Hepatocyte (in vitro differentiated cells): ENCODE measurements around the gene LYPD8. TPM values are rescaled to one million over a fixed set of nuclear protein-coding genes. Genes with fewer than 3 reads are reported as not detected.
"Not testable (repeated sequence)": the region's sequence is repeated elsewhere in the genome, so short reads cannot be mapped to it uniquely, and the experiment has no call there.

Experiments
- DNase-seq: peaks from one replicate; pipeline ENCODE4 v3.0.0-alpha.2; 2016; ENCODE audit warnings: low spot score
- H2AFZ ChIP-seq: fragments of 200-600 bp; sonication (generic); 2 replicates; pipeline ENCODE4 v1.6.0; 2016; ENCODE audit warnings: antibody characterized with exemption, mild to moderate bottlenecking
- H3K27ac ChIP-seq: fragments of 200-600 bp; sonication (generic); 2 replicates; pipeline ENCODE4 v1.5.1; 2016; ENCODE audit warnings: mild to moderate bottlenecking
- H3K27me3 ChIP-seq: fragments of 200-600 bp; sonication (generic); 2 replicates; pipeline ENCODE4 v1.6.1; 2016
- H3K36me3 ChIP-seq: fragments of 200-600 bp; sonication (generic); replicated peaks from 2 replicates; pipeline ENCODE4 v1.5.1; 2016; ENCODE audit warnings: low read depth; ENCODE audit not compliant: insufficient read depth
- H3K4me1 ChIP-seq: fragments of 200-600 bp; sonication (generic); 2 replicates; pipeline ENCODE4 v1.5.1; 2016; ENCODE audit warnings: mild to moderate bottlenecking, moderate library complexity; ENCODE audit not compliant: insufficient read depth
- H3K4me2 ChIP-seq: fragments of 200-600 bp; sonication (generic); 2 replicates; pipeline ENCODE4 v1.6.0; 2016
- H3K4me3 ChIP-seq: fragments of 200-600 bp; sonication (generic); 2 replicates; pipeline ENCODE4 v1.5.1; 2016; ENCODE audit warnings: mild to moderate bottlenecking
- H3K79me2 ChIP-seq: fragments of 200-600 bp; sonication (generic); 2 replicates; pipeline ENCODE4 v1.6.0; 2017; ENCODE audit warnings: mild to moderate bottlenecking
- H3K9me2 ChIP-seq: fragments of 200-600 bp; sonication (generic); replicated peaks from 2 replicates; pipeline ENCODE4 v1.6.0; 2017; ENCODE audit warnings: mild to moderate bottlenecking; ENCODE audit not compliant: insufficient read depth
- H3K9me3 ChIP-seq: fragments of 200-600 bp; sonication (generic); 2 replicates; pipeline ENCODE4 v1.5.1; 2016; ENCODE audit warnings: low read depth, mild to moderate bottlenecking
- H4K20me1 ChIP-seq: fragments of 200-600 bp; sonication (generic); 2 replicates; pipeline ENCODE4 v1.6.0; 2016; ENCODE audit warnings: mild to moderate bottlenecking; ENCODE audit not compliant: insufficient read depth, poor library complexity, severe bottlenecking
- CTCF ChIP-seq: fragments of 200-600 bp; sonication (generic); IDR thresholded peaks from 2 replicates; pipeline ENCODE4 v1.5.1; 2016; ENCODE audit warnings: antibody characterized with exemption, mild to moderate bottlenecking; ENCODE audit not compliant: poor library complexity
- EZH2 ChIP-seq: fragments of 200-600 bp; sonication (generic); IDR thresholded peaks from 2 replicates; pipeline ENCODE4 v1.6.1; 2016; ENCODE audit warnings: antibody characterized with exemption, mild to moderate bottlenecking, borderline replicate concordance
- EZH2phosphoT487 ChIP-seq: fragments of 200-600 bp; sonication (generic); IDR thresholded peaks from one replicate; pipeline ENCODE4 v1.6.1; 2018; ENCODE audit warnings: antibody characterized with exemption, mild to moderate bottlenecking, low read depth, moderate library complexity; ENCODE audit not compliant: unreplicated experiment, severe bottlenecking
- WGBS: methylation state at CpG from one replicate; pipeline ENCODE4 v1.1.6; 2016; ENCODE audit warnings: low lambda C conversion rate; ENCODE audit errors: missing lambda C conversion rate; 5-methylcytosine and 5-hydroxymethylcytosine counted together
- polyA plus RNA-seq: library from polyadenylated mRNA; unstranded; fragments of >200 nt; fragmentation: Nextera tagmentation; extraction: Ambion mirVana; gene quantifications from 2 replicates; pipeline ENCODE4 v1.2.1, GENCODE V29; 2016
- total RNA-seq: library from RNA; depleted of rRNA; stranded (reverse); fragments of >200 nt; gene quantifications from 2 replicates; pipeline ENCODE4 v1.2.3, GENCODE V29; 2014

LYPD8 gene
- total and polyA plus RNA-seq, 2 experiments from 2014 or later, result not detected

GRCh38 chr1:248800459-248800858 is 44.9 kb upstream of the LYPD8 start:
- Histone ChIP-seq H2AFZ (no peak overlapping the region), H3K4me1 (no peaks in the 10 kb centered on the region), H3K79me2 (no peaks in the 10 kb centered on the region), H4K20me1 (no peaks in the 10 kb centered on the region), H3K27ac (no peak overlapping the region), H3K9me3 (no peaks in the 10 kb centered on the region), H3K9me2 (no peaks in the 10 kb centered on the region), H3K36me3 (no peaks in the 10 kb centered on the region), H3K27me3 (no peaks in the 10 kb centered on the region), H3K4me2 (no peak overlapping the region), H3K4me3 (no peak overlapping the region)
- DNase-seq, result no peak
- WGBS, result 69% methylated on average over 3 of the region's 3 CpGs
- TF ChIP-seq CTCF, result no peak
- TF ChIP-seq EZH2, result no peak
- TF ChIP-seq EZH2phosphoT487, result no peak

GRCh38 chr1:248798791-248799190 is 43.2 kb upstream of the LYPD8 start:
- Histone ChIP-seq H3K79me2 (no peaks in the 10 kb centered on the region), H3K27me3 (no peaks in the 10 kb centered on the region), H3K4me3 (no peak overlapping the region), H3K9me3 (no peaks in the 10 kb centered on the region), H3K4me2 (no peak overlapping the region), H4K20me1 (no peaks in the 10 kb centered on the region), H2AFZ (no peak overlapping the region), H3K4me1 (no peaks in the 10 kb centered on the region), H3K36me3 (no peaks in the 10 kb centered on the region), H3K27ac (no peak overlapping the region), H3K9me2 (no peaks in the 10 kb centered on the region)
- WGBS, result 74% methylated on average over 3 of the region's 3 CpGs
- no peak for DNase-seq
- TF ChIP-seq EZH2, result no peak
- TF ChIP-seq EZH2phosphoT487, result no peak
- TF ChIP-seq CTCF, result no peak

- H4K20me1 ChIP-seq, H3K4me1 ChIP-seq, H3K9me2 ChIP-seq, H3K9me3 ChIP-seq, H3K27ac ChIP-seq, H3K4me3 ChIP-seq, H3K4me2 ChIP-seq, H3K36me3 ChIP-seq, H3K27me3 ChIP-seq, H2AFZ ChIP-seq, H3K79me2 ChIP-seq, DNase-seq: not testable (repeated sequence)
- 77% methylated on average over 5 of the region's 5 CpGs for WGBS
Observed at GRCh38 chr1:248794663-248795062, 39.1 kb upstream of the LYPD8 start.

- DNase-seq, result no peak
- Histone ChIP-seq H2AFZ (no peak overlapping the region), H3K4me3 (no peak overlapping the region), H3K4me2 (no peak overlapping the region), H3K79me2 (no peaks in the 10 kb centered on the region), H3K9me2 (no peaks in the 10 kb centered on the region), H3K9me3 (no peaks in the 10 kb centered on the region), H3K36me3 (no peaks in the 10 kb centered on the region), H3K4me1 (no peaks in the 10 kb centered on the region), H3K27me3 (no peaks in the 10 kb centered on the region), H4K20me1 (no peaks in the 10 kb centered on the region), H3K27ac (no peak overlapping the region)
- TF ChIP-seq EZH2 (no peak), EZH2phosphoT487 (no peak), CTCF (no peak)
Observed at GRCh38 chr1:248793592-248793991, 38.0 kb upstream of the LYPD8 start.
